Measurements from ENCODE around the gene CA14. TPM values are rescaled to one million over a fixed set of nuclear protein-coding genes. Genes with fewer than 3 reads are reported as not detected.
"Not testable (repeated sequence)": the region's sequence is repeated elsewhere in the genome, so short reads cannot be mapped to it uniquely, and the experiment has no call there.

CA14 gene
- total RNA-seq, 1 experiment from 2014 or later, result not detected

GRCh38 chr1:150280138-150280707, 22.6 kb downstream of the CA14 start:
- no peak for DNase-seq (ENCODE audit: low spot score)

DNA sequence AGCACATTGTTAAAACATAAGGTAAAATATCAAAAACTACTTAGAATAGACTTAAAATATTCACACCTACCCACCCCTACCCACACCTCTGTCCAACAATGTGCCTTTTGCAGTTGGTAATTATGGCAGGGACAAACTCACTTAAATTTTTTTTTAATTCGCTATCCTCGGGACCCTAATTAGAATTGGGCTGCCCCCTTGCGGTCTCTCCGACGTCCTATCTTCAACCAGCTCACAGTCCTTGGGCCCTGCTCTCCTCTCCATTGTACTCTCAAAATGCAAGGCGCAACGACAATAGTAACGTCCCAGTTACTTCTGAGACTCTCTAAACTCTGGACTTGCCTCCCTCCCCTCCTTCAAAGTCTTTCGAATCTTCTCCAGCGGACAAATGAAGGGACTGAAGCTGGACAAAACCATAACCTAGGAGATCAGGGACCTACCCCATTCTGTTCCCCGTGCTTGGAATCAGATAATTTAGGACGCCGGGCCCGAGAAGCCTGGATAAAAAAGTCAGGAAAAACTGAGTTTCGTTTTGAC, 23.7 kb downstream of the CA14 start:
- DNase-seq (ENCODE audit: low spot score), result peak; percentile 84

DNA sequence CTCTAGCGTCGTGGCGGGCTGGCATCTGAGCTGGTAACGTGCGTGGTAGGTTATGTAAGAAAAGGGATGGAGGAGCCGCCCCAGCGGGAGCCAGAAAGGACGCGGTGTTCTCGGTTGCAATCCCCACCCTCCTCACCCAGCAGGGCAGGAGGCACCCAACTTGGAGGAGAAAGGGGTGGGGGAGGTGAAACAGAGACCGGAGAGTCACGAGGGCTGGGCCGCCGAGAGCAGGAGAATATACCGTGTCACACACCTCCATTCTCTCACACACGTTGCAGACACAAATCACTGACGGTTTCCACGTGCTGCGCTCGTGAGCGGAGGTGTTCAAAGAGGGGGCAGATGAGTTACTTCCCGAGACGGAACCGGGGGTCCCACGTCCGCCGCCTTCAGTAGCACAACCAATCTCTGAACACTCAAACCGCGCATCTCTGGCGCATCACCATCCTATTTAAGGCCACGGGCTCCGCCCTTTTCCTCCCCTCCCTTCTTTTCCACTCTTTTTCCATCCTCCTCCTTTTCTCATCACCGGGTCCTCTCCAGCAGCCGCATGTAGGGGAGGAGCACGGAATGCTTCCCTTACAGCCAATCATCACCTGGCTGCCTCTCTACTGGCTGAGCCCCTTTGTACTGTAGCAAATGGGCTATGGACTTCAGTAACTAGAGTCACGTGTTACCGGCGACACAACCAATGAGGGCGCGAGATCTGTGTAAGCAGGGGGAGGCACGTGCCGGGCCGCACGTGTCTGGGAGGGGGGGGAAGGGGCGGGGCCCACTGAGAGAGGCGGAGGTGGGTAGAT, 24.4 kb downstream of the CA14 start, which contains the start of gene CIART:
CIART (plus strand) TSS at position 797 of the 800 bp plus-strand sequence. CDS start 714 bp downstream, outside the sequence.
- peak; percentile 100 for DNase-seq (ENCODE audit: low spot score)

DNA sequence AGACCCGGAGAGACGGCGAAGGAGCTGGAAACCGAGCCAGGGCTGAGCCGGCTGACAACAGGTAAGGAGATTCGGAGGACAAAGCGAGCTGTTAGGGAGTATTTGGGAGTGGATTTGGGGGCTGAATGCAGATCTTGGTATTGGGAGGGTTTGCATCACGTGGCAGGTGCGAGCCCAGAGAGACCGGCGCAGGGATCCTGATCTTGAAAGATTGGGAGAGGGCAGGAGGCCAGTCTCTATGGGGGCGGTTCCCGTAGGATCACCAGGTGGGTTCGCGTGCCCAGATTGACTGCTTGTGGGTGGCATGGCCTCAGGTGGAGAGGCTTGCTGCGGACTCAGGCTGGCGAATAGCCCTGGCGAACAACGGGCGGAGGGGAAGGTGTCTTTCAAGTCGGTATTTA, 25.0 kb downstream of the CA14 start:
- no peak for DNase-seq (ENCODE audit: low spot score)

- no peak for DNase-seq (ENCODE audit: low spot score)
These were observed 25.7 kb downstream of the CA14 start for GRCh38 chr1:150283260-150283659.

GRCh38 chr1:150288382-150288781, 30.8 kb downstream of the CA14 start:
- no peak for DNase-seq (ENCODE audit: low spot score)

DNA sequence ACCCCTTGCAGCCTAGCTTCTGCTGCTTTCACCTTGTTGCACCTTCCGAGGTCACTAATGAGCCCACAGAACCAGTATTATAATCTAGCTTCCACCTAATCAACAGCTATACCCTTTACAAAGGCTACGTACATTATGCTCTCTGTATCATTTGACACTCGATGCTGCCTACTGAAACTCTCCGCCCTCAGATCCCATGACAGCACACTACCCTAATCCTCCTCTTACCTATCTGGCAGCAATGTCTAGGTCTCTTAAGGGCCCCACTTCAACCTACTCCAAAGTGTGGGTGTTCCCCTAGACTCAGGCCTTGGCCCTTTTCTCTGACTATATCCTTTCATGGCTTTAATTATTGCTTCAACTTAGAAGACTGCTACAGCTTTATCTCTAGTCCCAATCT, 31.2 kb downstream of the CA14 start:
- no peak for DNase-seq (ENCODE audit: low spot score)

GRCh38 chr1:150293433-150294253, 36.1 kb downstream of the CA14 start, which contains the start of gene MRPS21:
Gene MRPS21, plus strand, starts transcription at chr1:150293861. Its CDS starts 506 bp downstream, at chr1:150294367.
- peak; percentile 79 for DNase-seq (ENCODE audit: low spot score)

DNA sequence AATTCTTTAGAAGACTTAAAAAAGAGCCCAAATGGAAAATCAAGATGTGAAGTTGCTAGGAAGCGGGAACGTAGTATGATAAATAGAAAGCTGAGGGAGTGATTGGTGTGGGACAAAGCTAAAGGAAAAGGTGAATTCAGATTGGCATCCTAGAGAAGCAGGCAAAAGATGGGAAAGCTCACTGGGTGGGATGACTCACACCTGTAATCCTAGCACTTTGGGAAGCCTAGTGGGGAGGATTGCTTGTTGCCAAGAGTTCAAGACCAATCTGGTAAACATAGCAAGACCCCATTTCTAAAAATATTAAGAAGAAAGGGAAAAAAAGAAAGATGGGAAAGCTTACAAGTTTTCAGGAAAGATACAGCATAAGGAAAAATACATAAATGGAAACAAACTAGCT, 37.9 kb downstream of the CA14 start:
- DNase-seq (ENCODE audit: low spot score), result no peak

- no peak for DNase-seq (ENCODE audit: low spot score)
These were observed 42.1 kb downstream of the CA14 start for GRCh38 chr1:150299716-150300115.

DNA sequence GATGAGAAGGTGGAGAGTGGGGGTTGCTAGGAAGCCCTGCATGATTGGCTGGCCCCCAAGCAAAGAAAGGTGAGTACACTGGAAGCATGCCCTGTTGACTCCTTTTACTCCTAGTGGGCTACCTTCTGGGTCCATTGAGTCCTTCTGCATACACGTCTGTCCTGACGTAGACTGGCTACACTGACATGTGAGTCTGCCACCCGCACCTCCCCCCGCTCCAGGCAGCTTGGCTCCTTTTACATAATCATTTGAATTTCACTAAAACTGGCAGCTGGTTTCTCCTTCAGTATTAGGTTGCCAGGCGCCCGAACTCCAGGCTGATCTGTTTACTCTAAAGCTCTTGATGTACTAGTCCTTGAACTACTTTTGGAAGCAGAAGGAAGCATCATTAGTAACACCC, 44.8 kb downstream of the CA14 start:
- DNase-seq (ENCODE audit: low spot score), result no peak

GRCh38 chr1:150302902-150303301, 45.3 kb downstream of the CA14 start:
- DNase-seq (ENCODE audit: low spot score), result no peak

DNA sequence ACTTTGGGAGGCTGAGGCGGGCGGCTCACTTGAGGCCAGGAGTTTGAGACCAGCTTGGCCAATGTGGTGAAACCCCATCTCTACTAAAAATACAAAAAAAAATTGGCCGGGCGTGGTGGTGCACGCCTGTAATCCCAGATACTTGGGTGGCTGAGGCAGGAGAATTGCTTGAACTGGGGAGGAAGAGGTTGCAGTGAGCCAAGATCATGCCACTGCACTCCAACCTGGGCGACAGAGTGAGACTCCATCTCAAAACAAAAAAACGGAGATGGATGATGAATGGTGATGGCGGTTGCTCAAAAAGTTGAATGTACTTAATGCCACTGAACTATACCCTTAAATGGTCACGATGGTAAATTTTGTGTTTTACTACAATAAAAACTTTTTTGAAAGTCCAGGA, 51.0 kb downstream of the CA14 start:
- not testable (repeated sequence) for DNase-seq (ENCODE audit: low spot score)

DNA sequence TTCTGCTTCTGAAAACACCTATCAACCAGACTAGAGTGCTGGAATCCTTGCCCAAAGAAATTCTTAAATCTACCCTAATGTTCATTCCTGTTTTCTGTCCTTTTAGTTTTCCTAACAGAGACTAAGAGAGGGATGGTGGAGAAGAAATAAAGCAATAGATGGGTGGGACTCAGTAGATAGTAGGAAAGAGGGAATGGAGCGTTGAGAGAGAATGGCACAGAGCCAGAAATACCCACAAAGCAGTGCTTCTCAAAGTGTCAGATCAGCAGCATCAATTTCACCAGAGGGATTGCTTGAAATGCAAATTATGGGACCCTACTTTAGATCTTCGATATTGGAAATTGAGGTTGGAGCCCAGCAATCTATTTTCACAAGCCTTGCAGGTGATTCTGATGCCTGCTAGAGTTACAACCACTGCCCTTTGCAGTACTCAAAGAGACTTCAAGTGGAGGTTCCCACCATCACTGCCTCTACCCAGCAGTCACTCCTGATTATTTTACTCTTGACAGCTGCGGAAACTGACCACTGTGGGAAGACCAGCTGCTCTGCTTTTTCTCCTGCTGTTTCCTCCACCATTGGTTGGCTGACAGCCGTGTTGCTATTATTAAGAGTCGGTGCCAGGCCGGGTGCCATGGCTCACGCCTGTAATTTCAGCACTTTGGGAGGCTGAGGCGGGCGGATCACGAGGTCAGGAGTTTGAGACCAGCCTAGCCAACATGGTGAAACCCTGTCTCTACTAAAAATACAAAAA, 52.4 kb downstream of the CA14 start:
- no peak for DNase-seq (ENCODE audit: low spot score)

GRCh38 chr1:150311762-150312161, 54.2 kb downstream of the CA14 start:
- no peak for DNase-seq (ENCODE audit: low spot score)

Other genes starting within 250 kb of the CA14 start
- 15.6 and 19.7 TPM in 2 replicates for gene OTUD7B, start 247.0 kb upstream of the CA14 start, total RNA-seq (2014; rRNA removed; shearing (Covaris generic))
- gene VPS45, start 190.0 kb upstream of the CA14 start, total RNA-seq (2014; rRNA removed; shearing (Covaris generic)), result 57.5 and 72.8 TPM in 2 replicates
- gene PLEKHO1, start 107.9 kb upstream of the CA14 start, total RNA-seq (2014; rRNA removed; shearing (Covaris generic)), result 69.1 and 82.9 TPM in 2 replicates
- gene ANP32E, start 21.7 kb upstream of the CA14 start, total RNA-seq (2014; rRNA removed; shearing (Covaris generic)), result 76.3 and 81.9 TPM in 2 replicates
- gene APH1A, start 11.2 kb downstream of the CA14 start, total RNA-seq (2014; rRNA removed; shearing (Covaris generic)), result 197 and 226 TPM in 2 replicates
- gene C1orf54, start 15.0 kb downstream of the CA14 start, total RNA-seq (2014; rRNA removed; shearing (Covaris generic)), result 8.8 TPM in 1 of 2 replicates, not detected in the other
- gene CIART, start 24.8 kb downstream of the CA14 start, total RNA-seq (2014; rRNA removed; shearing (Covaris generic)), result 15.2 and 25.2 TPM in 2 replicates
- gene MRPS21, start 36.1 kb downstream of the CA14 start, total RNA-seq (2014; rRNA removed; shearing (Covaris generic)), result 42.3 and 60.1 TPM in 2 replicates
- gene PRPF3, start 63.8 kb downstream of the CA14 start, total RNA-seq (2014; rRNA removed; shearing (Covaris generic)), result 93.1 and 96.8 TPM in 2 replicates
- gene RPRD2, start 106.4 kb downstream of the CA14 start, total RNA-seq (2014; rRNA removed; shearing (Covaris generic)), result 10.9 TPM in 2 replicates
- 30.0 and 32.1 TPM in 2 replicates for gene TARS2, start 229.6 kb downstream of the CA14 start, total RNA-seq (2014; rRNA removed; shearing (Covaris generic))

All from A172 (cell line).